ENCODE results near the gene HASPIN. TPM values are rescaled to one million over a fixed set of nuclear protein-coding genes. Genes with fewer than 3 reads are reported as not detected.

Gene HASPIN
- total and polyA plus RNA-seq, 2 of the 8 experiments (the other 6 are each of a cell fraction or from before 2014, with no cell fraction given): 7.8 to 29.5 TPM

GRCh38 chr17:3729881-3730280 lies 6.2 kb downstream of the HASPIN start:
- Histone ChIP-seq H3K9me3 (ENCODE audit: insufficient read depth in 2 of 2, low read depth in 1 of 2, low read length in 1 of 2) (no peaks in the 10 kb centered on the region), H2BK15ac (ENCODE audit: low read length) (no peak overlapping the region), H2AFZ (ENCODE audit: low read length) (no peak overlapping the region), H3K27ac (ENCODE audit: low read depth, low read length) (no peak overlapping the region), H3K4ac (replicated peaks; ENCODE audit: insufficient read length, low read depth, low read length) (no peak overlapping the region), H2BK20ac (ENCODE audit: low read length) (no peak overlapping the region), H4K91ac (replicated peaks; ENCODE audit: insufficient read length, low read length) (no peak overlapping the region), H3K56ac (replicated peaks; ENCODE audit: insufficient read length, low read depth, low read length) (no peak overlapping the region), H3K4me2 (ENCODE audit: insufficient read depth in 1 of 2, low read depth in 2 of 2, low read length in 2 of 2) (no peak overlapping the region), H3K23ac (ENCODE audit: insufficient read length) (no peak overlapping the region), H2BK120ac (replicated peaks; ENCODE audit: low read depth, low read length) (no peak overlapping the region), H4K8ac (ENCODE audit: extremely low read depth, insufficient read depth, low read length) (no peak overlapping the region), H2BK5ac (ENCODE audit: low read depth, low read length) (no peak overlapping the region), H3K79me2 (ENCODE audit: control insufficient read depth in 1 of 2, insufficient read depth in 2 of 2, low read length in 2 of 2) (peaks cover 8 to 27% of the 10 kb centered on the region in 2 experiments; a peak in 3 of 4 replicates), H3K4me3 (ENCODE audit: extremely low read depth in 1 of 4, insufficient read depth in 2 of 4, low read depth in 3 of 4, low read length in 4 of 4) (no peak overlapping the region), H2BK12ac (ENCODE audit: low read depth, low read length) (no peak overlapping the region), H3K23me2 (ENCODE audit: low read depth, low read length) (no peaks in the 10 kb centered on the region), H3K9ac (replicated peaks in 1 of 4; ENCODE audit: extremely low read depth in 1 of 4, low read depth in 3 of 4, low read length in 3 of 4) (no peak overlapping the region), H4K20me1 (replicated peaks in 1 of 2; ENCODE audit: control insufficient read depth in 1 of 2, insufficient read depth in 2 of 2, low read length in 2 of 2) (peaks cover 4 to 10% of the 10 kb centered on the region in 2 experiments), H3K18ac (ENCODE audit: extremely low read depth, low read length) (no peak overlapping the region), H3K27me3 (replicated peaks in 1 of 4; ENCODE audit: control insufficient read depth in 3 of 4, extremely low read depth in 1 of 4, insufficient read depth in 3 of 4, low read length in 3 of 4) (no peaks in the 10 kb centered on the region), H2AK5ac (ENCODE audit: low read depth, low read length) (no peak overlapping the region), H3K79me1 (ENCODE audit: low read depth, low read length) (peaks cover 11% of the 10 kb centered on the region), H3K36me3 (ENCODE audit: control insufficient read depth in 2 of 4, insufficient read depth in 4 of 4, low read length in 3 of 4) (peaks cover 8 to 25% (median 11%) of the 10 kb centered on the region in 4 experiments), H4K5ac (ENCODE audit: insufficient read length, low read depth, low read length) (no peak overlapping the region), H3K14ac (ENCODE audit: insufficient read length) (no peak overlapping the region), H3K4me1 (replicated peaks in 1 of 4; ENCODE audit: control insufficient read depth in 3 of 4, insufficient read depth in 4 of 4, low read length in 3 of 4) (peaks cover 1 to 6% (median 5%) of the 10 kb centered on the region in 4 experiments; a peak in 5 of 7 replicates)
- CTCF ChIA-PET (ENCODE audit: partially characterized antibody): interaction anchor here (2.5 to 9.3 kb wide), 3 partner anchors 7 to 52 kb away, joined by 9 to 72 read pairs (median 13); no protein-coding TSS in a partner anchor
- WGBS, 2 experiments (ENCODE audit: extremely low coverage in 1 of 2, insufficient coverage in 1 of 2, insufficient read length in 1 of 2, insufficient replicate concordance in 2 of 2, low coverage in 1 of 2, low lambda C conversion rate in 2 of 2, missing lambda C conversion rate in 1 of 2): 89% methylated on average over 6 of the region's 6 CpGs; no CpG with 5 or more reads in 1 of the 2 experiments
- FAIRE-seq (no peak), DNase-seq (ENCODE audit: low read depth in 1 of 2, low spot score in 2 of 2) (no peak)
- POLR2A ChIA-PET (ENCODE audit: partially characterized antibody): interaction anchor here (0.8 to 1.5 kb wide), 3 partner anchors 10 to 229 kb away, joined by 3 to 4 read pairs (median 4); partner anchors contain the start of gene ITGAE
- no peak for TF ChIP-seq NANOG (IDR thresholded peaks at IDR 0.05; ENCODE audit: insufficient read depth, low read depth, low read length, poor library complexity, severe bottlenecking)
- no peak for TF ChIP-seq GTF2F1 (IDR thresholded peaks at IDR 0.05; ENCODE audit: borderline replicate concordance, low read depth, low read length)
- TF ChIP-seq NRF1 (IDR thresholded peaks at IDR 0.05; ENCODE audit: low read depth, low read length): no peak

Data from H1 (cell line).